Suprapubic skin (tissue), 4 donors: Measurements from ENCODE around the gene SIVA1. TPM values are rescaled to one million over a fixed set of nuclear protein-coding genes. Genes with fewer than 3 reads are reported as not detected.

Source experiments
- DNase-seq, 2 donors: peaks; one replicate each; pipeline ENCODE4 v3.0.0-alpha.2; 2019; ENCODE audit warnings: low spot score in 2 of 2
- H3K27ac ChIP-seq: fragments of 200-600 bp; sonication (generic); one replicate; pipeline ENCODE4 v1.5.1; 2019
- H3K27me3 ChIP-seq: fragments of 200-600 bp; sonication (generic); one replicate; pipeline ENCODE4 v1.5.1; 2019
- H3K36me3 ChIP-seq: fragments of 200-600 bp; sonication (generic); one replicate; pipeline ENCODE4 v1.5.1; 2019
- H3K4me1 ChIP-seq: fragments of 200-600 bp; sonication (generic); one replicate; pipeline ENCODE4 v1.5.1; 2019
- H3K4me3 ChIP-seq: fragments of 200-600 bp; sonication (generic); one replicate; pipeline ENCODE4 v1.5.1; 2019; ENCODE audit warnings: mild to moderate bottlenecking
- H3K9me3 ChIP-seq: fragments of 200-600 bp; sonication (generic); one replicate; pipeline ENCODE4 v1.5.1; 2019
- EP300 ChIP-seq: sonication (generic); formaldehyde crosslinking; IDR thresholded peaks from one replicate; pipeline ENCODE4 v1.6.1; 2017; ENCODE audit warnings: antibody characterized with exemption
- POLR2A ChIP-seq, 2 donors: fragments of 450-650 bp; IDR thresholded peaks; one replicate each; pipeline ENCODE4 v1.6.1; 2017; ENCODE audit warnings: antibody characterized with exemption in 2 of 2, mild to moderate bottlenecking in 2 of 2, moderate library complexity in 2 of 2
- POLR2AphosphoS5 ChIP-seq, 3 donors: sonication (generic); formaldehyde crosslinking; IDR thresholded peaks; one replicate each; pipeline ENCODE4 v1.6.1; 2017; ENCODE audit warnings: antibody characterized with exemption in 3 of 3
- WGBS: methylation state at CpG from one replicate; pipeline ENCODE4 v1.1.5; 2018; 5-methylcytosine and 5-hydroxymethylcytosine counted together
- total RNA-seq, 4 donors: library from RNA; depleted of rRNA; stranded (reverse); fragments of >200 nt; gene quantifications; one replicate each; pipeline ENCODE4 v1.1.0, GENCODE V29; 2016
- TF ChIP-seq, protein P1 (sequence below), 2 donors: fragments of 200-600 bp in 1 of 2; fragments of 450-650 bp in 1 of 2; sonication (generic) in 1 of 2; IDR thresholded peaks; one replicate each; pipeline ENCODE4 v1.5.1; 2016 to 2019; ENCODE audit warnings: antibody characterized with exemption in 2 of 2, mild to moderate bottlenecking in 1 of 2, moderate library complexity in 1 of 2

The SIVA1 gene
- total RNA-seq, 4 donors from 2014 or later, result 94.0 to 159 (median 142) TPM

- WGBS, result 0% methylated on average over 7 of the region's 124 CpGs
- peaks cover 74% of the 10 kb centered on the region for H3K4me1 ChIP-seq
Observed at GRCh38 chr14:104794993-104795780, 42.2 kb downstream of the SIVA1 start, which contains the start of gene AKT1. TSS of gene AKT1 (minus strand) at chr14:104795748. CDS start at chr14:104792643, 3,105 bp downstream.

GRCh38 chr14:104795781-104796686 is 43.1 kb downstream of the SIVA1 start:
- peaks cover 71% of the 10 kb centered on the region for H3K4me1 ChIP-seq
- H3K9me3 ChIP-seq, result no peaks in the 10 kb centered on the region
- peaks cover 10% of the 10 kb centered on the region for H3K36me3 ChIP-seq
- peak overlapping the region; percentile 78 for H3K27ac ChIP-seq
- H3K4me3 ChIP-seq, result peak overlapping the region; percentile 47
- WGBS, result 64% methylated on average over 10 of the region's 55 CpGs
- no peaks in the 10 kb centered on the region for H3K27me3 ChIP-seq
- DNase-seq, result no peak
- TF ChIP-seq EP300 (no peak), POLR2A (IDR thresholded peaks at IDR 0.05) (no peak), POLR2AphosphoS5 (IDR thresholded peaks at IDR 0.05) (no peak)
- TF ChIP-seq, protein P1, sequence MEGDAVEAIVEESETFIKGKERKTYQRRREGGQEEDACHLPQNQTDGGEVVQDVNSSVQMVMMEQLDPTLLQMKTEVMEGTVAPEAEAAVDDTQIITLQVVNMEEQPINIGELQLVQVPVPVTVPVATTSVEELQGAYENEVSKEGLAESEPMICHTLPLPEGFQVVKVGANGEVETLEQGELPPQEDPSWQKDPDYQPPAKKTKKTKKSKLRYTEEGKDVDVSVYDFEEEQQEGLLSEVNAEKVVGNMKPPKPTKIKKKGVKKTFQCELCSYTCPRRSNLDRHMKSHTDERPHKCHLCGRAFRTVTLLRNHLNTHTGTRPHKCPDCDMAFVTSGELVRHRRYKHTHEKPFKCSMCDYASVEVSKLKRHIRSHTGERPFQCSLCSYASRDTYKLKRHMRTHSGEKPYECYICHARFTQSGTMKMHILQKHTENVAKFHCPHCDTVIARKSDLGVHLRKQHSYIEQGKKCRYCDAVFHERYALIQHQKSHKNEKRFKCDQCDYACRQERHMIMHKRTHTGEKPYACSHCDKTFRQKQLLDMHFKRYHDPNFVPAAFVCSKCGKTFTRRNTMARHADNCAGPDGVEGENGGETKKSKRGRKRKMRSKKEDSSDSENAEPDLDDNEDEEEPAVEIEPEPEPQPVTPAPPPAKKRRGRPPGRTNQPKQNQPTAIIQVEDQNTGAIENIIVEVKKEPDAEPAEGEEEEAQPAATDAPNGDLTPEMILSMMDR (IDR thresholded peaks at IDR 0.05), result no peak

More at GRCh38 chr14:104794993-104795780, 42.2 kb downstream of the SIVA1 start, which contains the start of gene AKT1:
- H3K36me3 ChIP-seq, result peaks cover 18% of the 10 kb centered on the region
- DNase-seq, result no peak
- H3K9me3 ChIP-seq, result no peaks in the 10 kb centered on the region
- peak within 1 kb of the TSS; percentile 92 for H3K4me3 ChIP-seq
- TF ChIP-seq, protein P1 (IDR thresholded peaks at IDR 0.05), result no peak
- TF ChIP-seq EP300 (no peak), POLR2A (IDR thresholded peaks at IDR 0.05) (no peak), POLR2AphosphoS5 (IDR thresholded peaks at IDR 0.05) (no peak)
- peak within 1 kb of the TSS; percentile 79 for H3K27ac ChIP-seq
- no peaks in the 10 kb centered on the region for H3K27me3 ChIP-seq

GRCh38 chr14:104796687-104797081 is 43.7 kb downstream of the SIVA1 start:
- H3K4me1 ChIP-seq, result peaks cover 71% of the 10 kb centered on the region
- H3K9me3 ChIP-seq, result no peaks in the 10 kb centered on the region
- WGBS, result 90% methylated on average over 4 of the region's 6 CpGs
- H3K27me3 ChIP-seq, result no peaks in the 10 kb centered on the region
- H3K36me3 ChIP-seq, result peaks cover 3% of the 10 kb centered on the region
- no peak for DNase-seq
- no peak for TF ChIP-seq EP300
- TF ChIP-seq POLR2AphosphoS5 (IDR thresholded peaks at IDR 0.05), result no peak
- TF ChIP-seq POLR2A (IDR thresholded peaks at IDR 0.05), result no peak
- TF ChIP-seq, protein P1 (IDR thresholded peaks at IDR 0.05), result no peak
- H3K27ac ChIP-seq, result no peak overlapping the region
- no peak overlapping the region for H3K4me3 ChIP-seq

DNA sequence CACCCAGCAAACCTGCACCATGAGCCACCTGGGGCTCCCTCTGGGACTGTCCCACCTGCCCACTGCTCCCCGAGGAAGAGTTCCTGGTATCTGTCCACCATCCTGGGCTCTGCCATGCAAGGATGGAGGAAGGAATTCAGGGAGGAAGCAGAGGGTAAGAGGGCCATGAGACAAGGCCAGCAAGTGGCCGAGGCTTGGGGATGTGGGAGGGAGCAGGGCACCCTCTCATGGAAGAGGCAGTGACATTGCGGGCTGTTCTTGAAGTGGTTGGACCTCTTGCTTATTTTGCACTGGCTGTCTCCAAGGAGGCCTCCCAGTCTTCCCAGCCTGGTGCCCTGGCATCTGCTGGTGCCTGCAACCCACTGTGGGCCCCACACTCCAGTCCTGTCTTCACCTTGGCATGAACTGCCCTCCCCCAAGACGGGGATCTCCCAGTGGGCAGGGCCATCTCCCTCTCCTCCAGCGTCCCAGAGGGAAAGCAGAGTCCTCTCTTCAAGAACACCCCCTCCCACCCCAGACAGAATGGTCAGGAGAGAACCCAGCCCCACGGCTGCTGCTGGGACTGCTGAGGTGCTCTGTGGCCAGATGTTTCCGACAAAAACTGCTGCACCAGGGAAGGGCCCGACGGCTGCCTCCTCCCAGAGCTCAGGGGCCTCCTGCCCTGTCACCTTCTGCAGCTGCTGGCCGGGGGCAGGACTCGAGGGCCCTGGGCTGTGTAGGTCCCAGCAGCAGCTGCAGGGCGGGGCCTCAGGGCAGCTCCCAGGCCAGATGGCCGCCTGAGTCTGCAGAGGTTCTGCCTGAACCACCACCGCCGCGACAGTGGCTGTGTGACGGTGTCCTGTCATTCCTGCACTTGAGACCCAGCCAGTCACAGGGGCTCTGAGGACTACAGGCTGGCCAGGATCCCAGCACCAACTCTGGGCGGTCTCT is 44.4 kb downstream of the SIVA1 start:
- DNase-seq, result no peak
- no peak overlapping the region for H3K27ac ChIP-seq
- H3K27me3 ChIP-seq, result no peaks in the 10 kb centered on the region
- H3K4me1 ChIP-seq, result peaks cover 71% of the 10 kb centered on the region
- H3K4me3 ChIP-seq, result no peak overlapping the region
- no peaks in the 10 kb centered on the region for H3K36me3 ChIP-seq
- no peaks in the 10 kb centered on the region for H3K9me3 ChIP-seq
- TF ChIP-seq EP300, result no peak
- TF ChIP-seq POLR2A (IDR thresholded peaks at IDR 0.05), result no peak
- TF ChIP-seq POLR2AphosphoS5 (IDR thresholded peaks at IDR 0.05), result no peak
- TF ChIP-seq, protein P1 (IDR thresholded peaks at IDR 0.05), result no peak
- WGBS, result 46% methylated on average over 4 of the region's 18 CpGs
